NOMO-1 treated with DMSO at 0.1 percent for 48 hours (cell line): ENCODE results near the gene NHS.

Experiments used
- DNase-seq: peaks from one replicate; lab custom pipeline; 2025; ENCODE audit not compliant: unreplicated experiment; lab: John Stamatoyannopoulos, UW

The NHS gene

GRCh38 chrX:17656035-17656418 is 281.0 kb downstream of the NHS start:
- DNase-seq = no peak

GRCh38 chrX:17656556-17656955 is 281.6 kb downstream of the NHS start:
- no peak for DNase-seq

- DNase-seq = no peak
Measured at GRCh38 chrX:17662391-17662790, 287.4 kb downstream of the NHS start.

DNA sequence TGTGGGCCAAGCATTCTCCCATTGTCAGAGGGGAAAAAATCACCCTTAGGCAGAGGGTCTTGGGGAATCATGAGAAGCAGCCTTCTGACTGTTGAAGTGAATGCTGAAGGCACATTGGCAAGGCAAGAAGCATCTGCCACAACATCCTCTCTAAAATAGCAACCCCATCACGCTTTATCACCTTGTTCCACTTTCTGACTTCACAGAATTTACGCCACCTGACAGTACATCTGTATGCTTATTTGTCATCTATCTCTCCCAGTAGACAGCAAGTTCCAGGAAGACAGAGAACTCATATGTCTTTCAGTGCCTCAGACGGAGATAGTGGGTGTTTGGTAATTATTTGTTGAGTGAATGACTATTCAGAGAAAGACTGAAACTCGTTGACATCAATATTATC is 293.9 kb downstream of the NHS start:
- no peak for DNase-seq

DNA sequence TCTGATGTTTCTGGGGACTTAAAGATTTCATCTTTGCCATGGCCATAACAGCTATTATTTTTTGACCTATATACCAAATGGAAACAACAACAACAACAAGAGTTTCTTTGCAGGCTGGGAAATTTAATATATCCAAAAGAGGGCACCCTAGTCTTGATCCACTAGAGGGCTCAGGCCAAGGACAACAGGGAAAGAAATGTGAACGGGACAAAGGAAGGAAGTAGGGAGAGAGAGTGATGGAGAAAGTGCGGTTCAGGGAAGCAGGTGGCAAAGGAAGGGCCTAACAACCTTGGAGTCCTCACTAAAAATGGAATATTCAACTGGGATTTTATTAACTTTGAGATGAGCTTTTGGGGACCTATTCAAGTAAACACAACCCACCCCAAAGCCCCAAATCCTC is 294.5 kb downstream of the NHS start:
- DNase-seq = no peak

GRCh38 chrX:17669891-17670290 is 294.9 kb downstream of the NHS start:
- DNase-seq = no peak

DNA sequence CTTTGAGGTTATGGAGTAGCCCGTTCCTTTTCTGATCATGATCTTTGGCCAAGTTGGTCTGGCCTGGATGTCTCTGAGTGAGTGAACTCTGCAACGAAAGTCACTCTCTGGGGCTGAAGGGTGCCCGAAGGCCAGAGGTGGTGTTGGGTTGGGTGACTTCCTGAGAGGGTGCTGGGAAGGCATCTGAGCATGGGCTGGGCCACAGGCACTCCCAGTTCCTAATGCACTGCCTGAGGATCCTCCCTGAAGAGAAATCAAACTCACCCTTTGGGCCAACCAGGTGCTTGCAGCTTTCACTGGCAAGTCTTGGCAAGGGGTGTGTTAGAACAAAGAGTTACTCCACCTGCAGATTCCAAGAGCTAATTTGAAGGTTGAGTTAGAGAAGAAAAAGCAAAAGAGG is 295.9 kb downstream of the NHS start:
- no peak for DNase-seq

DNA sequence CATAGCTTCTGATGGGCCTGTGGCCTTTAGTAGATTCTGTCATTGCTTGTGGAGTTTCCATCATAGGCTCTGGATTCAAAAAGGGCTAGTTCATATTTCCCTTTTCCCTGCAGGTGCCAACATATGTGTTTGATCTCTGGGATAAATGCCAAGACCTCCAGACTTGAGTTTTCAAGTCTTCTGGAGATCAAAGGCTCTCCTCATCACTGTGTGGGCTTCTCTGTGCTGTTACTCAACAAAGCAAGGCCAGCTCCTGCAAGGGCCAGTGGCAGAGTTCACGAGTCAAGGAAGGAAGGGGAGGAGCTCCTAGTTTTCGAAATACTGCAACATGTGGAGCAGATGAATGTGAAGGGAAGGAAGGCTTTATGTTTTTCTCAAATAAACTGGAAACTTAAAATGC is 299.6 kb downstream of the NHS start:
- DNase-seq = peak; percentile 65

GRCh38 chrX:17679261-17679660 is 304.3 kb downstream of the NHS start:
- no peak for DNase-seq

GRCh38 chrX:17679820-17680219 is 304.8 kb downstream of the NHS start:
- DNase-seq = no peak

DNA sequence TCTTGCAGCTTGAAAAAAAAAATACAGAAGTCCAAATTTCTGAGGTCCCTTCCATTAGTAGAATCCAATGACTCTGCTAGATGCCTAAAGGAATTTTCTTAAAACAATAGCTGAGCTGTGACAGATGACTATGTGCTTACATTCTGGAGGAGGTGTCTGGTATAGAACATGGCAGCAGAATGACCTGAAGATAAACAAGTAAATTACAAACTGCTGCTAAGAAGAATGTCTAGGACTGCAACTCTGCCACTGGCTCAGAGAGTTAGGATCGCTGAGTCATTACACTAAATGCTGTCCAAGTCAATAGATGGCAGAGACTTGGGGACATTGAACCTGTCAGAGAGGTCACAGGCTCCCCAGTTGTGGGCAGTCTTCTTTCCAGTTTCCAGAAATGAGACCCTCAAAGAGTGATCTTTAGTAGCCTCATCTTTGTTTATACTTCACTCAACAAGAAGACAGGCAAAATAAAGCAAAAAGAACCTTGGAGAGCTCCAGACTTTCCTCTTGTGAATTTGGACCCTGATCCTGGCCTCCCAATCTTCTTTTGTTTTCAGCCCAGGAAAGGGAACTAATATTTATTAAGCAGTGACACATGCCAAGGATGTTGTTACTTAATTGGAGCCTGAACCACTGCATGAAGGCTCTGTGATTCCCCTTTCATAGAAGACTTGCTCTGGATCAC is 305.9 kb downstream of the NHS start:
- peak; percentile 61 for DNase-seq

DNA sequence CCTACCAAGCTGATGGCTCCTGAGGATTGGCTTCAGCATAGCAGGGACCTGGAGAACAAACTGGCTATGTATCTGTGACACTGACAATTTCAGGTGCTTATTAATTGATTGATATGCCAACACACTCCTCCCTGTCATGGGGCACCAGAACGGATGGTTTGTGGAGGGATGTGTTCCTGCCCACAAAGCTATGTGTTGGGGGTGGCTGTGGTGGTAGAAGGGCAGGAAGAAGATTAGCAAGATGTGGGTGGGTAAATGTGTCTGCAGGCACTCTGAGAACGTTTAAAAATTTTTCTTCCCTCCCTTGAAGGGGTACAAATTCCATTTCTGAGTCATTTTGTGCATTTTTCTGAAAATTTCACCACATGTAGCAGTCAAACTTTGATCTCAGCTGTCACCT is 307.3 kb downstream of the NHS start:
- no peak for DNase-seq

GRCh38 chrX:17685026-17685425 is 310.0 kb downstream of the NHS start:
- no peak for DNase-seq

GRCh38 chrX:17687648-17688047 is 312.6 kb downstream of the NHS start:
- no peak for DNase-seq

- peak; percentile 84 for DNase-seq
Measured at GRCh38 chrX:17689971-17690409, 315.0 kb downstream of the NHS start.

DNA sequence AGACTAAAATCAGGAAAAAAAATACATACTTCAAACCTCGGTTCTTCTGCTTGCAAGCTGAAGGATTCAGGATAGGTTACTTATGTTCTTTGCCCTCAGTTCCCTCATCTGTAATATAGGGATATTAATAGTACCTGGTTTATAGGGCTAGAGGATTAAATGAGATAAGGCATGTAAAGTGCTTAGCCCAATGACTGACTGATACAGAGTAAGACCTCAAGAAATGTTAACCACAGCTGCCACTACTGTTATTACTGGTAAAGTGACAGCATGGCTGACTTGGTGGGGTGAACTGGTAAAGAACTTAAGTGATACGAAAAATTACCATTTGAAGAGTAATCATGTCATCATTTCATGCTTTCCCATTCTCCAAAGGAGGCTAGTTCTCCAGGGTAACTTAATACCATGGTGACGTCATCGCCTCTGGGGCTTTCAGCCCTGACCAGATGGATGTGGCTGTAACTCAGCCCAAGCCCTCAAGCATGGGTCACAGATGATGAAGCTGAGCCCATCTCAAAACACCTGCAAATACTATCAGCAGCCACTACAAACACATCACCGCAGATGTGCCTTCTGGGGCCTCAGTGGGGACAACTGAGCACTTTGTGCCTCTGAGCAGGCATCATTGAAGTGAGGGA is 317.8 kb downstream of the NHS start:
- DNase-seq = no peak

DNA sequence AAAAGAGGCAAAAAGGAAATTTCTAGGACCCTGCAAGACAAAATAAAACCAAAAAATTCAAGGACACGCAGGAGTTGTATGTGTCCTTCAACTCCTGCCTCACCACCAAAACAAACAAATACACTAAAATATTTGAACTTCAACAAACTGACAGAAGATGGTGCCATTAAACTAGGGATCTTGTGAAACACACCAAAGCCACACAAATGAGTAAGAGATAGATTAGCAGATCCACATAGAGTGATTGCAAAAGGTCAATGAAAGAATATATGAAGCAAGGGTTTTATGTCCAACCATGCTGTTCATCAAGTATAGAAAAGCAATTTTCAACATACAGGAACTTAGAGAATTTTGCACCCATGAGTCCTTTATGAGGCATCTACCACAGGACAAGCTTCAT is 322.2 kb downstream of the NHS start:
- peak; percentile 71 for DNase-seq

DNA sequence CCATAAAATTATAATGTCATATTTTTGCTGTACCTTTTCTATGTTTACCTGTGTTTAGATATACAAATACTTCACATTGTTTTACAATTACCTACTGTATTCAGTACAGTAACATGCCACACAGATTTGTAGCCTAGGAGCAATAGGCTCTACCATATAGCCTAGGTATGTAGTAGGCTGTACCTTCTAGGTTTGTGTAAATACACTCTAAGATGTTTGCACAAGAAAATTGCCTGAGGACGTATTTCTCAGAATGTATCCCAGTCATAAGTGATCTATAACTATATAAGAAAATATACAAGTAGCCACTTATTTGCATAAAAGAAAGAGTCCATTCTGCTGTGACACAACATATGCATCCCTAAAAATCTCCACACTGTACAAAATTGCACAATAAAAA is 326.0 kb downstream of the NHS start:
- DNase-seq = no peak

DNA sequence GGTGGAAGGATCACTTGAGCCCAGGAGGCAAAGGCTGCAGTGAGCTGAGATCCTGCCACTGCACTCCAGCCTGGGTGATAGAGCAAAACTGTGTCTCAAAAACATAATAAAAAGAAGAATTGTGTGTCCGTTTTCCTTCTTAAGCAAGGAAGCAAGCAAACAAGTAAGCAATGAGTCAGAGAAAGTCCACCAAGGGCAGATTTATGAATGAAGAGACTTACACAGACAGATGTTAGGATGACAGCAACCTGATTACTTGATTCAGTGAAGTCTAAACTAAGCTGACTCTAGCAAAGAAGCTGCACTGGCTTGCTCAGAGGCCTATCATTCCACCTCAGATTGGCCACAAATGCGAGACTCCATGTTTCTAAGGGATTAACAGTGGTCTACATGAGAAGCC is 328.2 kb downstream of the NHS start:
- no peak for DNase-seq

- no peak for DNase-seq
Measured at GRCh38 chrX:17705211-17705610, 330.2 kb downstream of the NHS start.

DNA sequence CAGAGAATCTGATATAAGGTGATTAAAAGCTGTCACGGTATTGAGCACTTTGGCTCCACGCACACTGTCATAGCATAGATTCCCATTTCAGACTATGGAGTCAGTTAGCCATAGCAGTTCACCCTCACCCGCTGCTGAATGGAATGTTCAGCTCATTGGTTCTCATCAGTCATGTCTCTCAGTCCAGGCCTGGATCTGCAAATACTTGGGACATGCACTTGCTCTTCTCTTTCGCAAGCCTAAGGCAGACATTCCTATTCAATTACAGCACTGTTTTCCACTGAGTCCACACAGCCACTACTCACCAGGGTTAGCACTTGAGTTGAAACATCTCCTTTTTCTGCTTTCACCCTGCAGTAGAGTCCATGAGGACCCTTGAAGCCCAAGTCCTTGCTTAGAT is 331.7 kb downstream of the NHS start:
- DNase-seq = no peak

DNA sequence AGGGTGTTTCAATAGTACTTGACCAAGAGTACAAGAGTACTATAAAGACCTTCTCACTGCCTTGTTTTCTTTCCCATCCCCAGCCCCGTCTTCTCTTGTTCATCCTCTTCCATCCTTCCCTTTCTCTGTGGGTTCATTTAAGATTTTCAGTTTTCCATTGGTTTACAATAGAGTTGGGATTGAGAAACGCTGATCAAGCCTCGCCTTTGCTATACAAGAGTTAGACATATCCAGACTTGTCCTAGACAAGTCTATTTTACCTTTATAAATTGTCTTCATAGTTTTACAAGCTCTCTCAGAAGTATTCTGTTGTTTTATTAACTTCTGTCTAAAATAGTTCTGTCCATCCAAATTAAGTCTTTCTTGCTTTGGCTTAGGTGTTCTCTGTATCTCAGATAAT is 332.7 kb downstream of the NHS start:
- no peak for DNase-seq

- DNase-seq = no peak
Measured at GRCh38 chrX:17710871-17711301, 335.9 kb downstream of the NHS start.
